SKM-1 (cell line): Measurements from ENCODE around the gene FGF11.

Source experiments
- DNase-seq: peaks from one replicate; lab custom pipeline; 2025; ENCODE audit not compliant: unreplicated experiment; lab: John Stamatoyannopoulos, UW

The FGF11 gene

DNA sequence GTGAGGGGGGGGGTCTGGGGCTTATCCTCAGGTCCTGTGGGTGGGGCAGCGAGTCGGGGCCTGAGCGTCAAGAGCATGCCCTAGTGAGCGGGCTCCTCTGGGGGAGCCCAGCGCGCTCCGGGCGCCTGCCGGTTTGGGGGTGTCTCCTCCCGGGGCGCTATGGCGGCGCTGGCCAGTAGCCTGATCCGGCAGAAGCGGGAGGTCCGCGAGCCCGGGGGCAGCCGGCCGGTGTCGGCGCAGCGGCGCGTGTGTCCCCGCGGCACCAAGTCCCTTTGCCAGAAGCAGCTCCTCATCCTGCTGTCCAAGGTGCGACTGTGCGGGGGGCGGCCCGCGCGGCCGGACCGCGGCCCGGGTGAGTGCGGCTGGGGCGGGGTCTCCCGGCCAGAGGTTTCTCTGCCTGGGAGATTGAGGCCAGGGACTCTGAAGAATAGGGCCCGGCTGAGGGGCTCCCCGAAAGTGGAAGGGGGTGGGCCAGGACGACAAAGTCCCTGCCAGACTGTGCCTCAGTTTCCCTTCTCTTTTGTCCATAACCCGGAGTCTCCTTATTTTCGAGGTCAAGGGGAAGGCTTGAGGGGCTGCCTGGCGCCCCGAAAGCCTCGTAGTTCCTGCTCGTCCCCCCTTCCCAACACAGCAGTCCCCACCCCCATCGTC is at the start of gene FGF11:
FGF11 (plus strand) TSS at position 51 of the 651 bp plus-strand sequence; CDS start at position 160, 109 bp downstream.
- DNase-seq: no peak

- no peak for DNase-seq
Measured at GRCh38 chr17:7389924-7390910, 49.1 kb upstream of the FGF11 start.

- no peak for DNase-seq
Measured at GRCh38 chr17:7391307-7391706, 48.0 kb upstream of the FGF11 start.

GRCh38 chr17:7392696-7393612 is 46.4 kb upstream of the FGF11 start:
- no peak for DNase-seq

DNA sequence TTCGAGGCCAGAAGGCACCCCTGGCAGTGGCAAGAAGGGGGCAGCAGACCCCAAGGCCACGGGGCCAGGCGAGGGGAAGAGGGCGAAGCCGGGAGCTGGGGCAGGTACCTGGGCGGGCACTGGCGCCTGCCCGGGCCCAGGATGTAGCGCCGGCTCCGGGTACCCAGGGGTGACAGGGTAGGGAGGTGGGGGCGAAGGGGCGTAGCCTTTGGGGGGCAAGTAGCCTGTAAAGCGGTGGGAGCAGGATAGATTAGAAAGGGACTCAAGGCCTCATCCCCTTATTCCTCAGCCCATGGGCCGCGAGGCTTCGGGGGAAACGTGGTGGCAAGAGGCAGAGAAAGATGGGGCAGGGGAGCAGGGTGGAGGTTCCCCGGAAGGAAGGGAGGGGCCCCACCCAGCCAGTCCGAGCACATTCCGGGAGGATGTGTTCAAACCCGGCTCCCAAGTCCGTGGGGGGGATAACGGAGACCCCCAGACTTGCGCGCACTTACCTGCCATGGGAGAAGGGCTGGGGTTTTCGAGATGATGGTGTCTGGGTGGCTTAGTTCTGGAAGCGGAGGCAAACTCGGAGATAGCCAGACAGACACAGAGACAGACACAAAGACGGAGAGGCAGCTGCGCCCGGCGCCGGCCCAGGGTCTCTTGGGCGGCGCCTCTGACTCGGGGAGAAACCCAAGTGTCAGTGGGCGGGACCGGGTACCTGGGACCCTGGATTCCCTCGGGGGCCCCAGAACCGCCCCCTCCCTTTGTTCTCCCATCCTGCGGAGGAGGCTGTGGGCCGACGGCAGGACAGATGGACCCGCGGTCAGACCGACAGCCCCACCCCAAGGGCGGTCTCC is 45.5 kb upstream of the FGF11 start:
- DNase-seq: no peak

DNA sequence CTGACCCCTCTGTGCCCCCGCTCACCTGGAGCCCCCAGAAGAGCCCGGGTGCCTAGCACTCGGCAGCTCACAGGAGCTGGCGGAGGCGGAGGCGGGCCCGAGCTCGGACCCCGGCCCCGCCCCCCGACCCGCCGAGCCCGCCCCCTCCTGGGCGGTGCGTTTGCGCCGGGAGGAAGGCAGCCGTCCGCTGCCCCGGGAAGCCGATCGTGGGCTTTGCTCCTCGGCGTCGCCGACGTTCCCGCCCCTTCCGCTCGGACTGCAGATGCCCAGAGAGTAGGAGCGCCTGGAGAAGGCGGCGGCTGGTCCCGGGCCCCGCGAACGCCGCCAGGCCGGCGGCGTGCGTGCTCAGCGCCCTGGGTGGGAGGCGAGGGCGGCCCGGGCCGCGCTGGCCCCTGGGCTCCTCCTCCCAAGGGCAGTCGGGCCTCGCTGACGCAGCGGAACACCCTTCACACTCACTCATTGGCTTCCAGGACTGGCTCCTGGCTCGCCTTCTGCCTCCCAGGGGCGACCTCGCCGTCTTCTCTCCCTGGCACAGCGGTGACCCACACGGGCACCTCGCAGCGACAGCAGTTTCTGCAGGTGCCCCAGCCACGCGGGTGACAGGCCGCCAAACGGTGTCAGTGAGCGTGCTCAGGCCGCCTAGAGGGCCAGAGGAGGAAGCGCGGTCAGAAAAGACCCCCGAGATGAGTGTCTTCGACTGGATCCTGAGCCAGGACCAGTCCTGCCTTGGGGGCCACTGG is 44.7 kb upstream of the FGF11 start, which contains the start of gene PLSCR3:
PLSCR3 (minus strand) TSS at position 74 of the 740 bp plus-strand sequence. CDS start 415 bp downstream, outside the sequence.
- DNase-seq: peak; percentile 18

GRCh38 chr17:7396147-7396546 is 43.2 kb upstream of the FGF11 start:
- no peak for DNase-seq

DNA sequence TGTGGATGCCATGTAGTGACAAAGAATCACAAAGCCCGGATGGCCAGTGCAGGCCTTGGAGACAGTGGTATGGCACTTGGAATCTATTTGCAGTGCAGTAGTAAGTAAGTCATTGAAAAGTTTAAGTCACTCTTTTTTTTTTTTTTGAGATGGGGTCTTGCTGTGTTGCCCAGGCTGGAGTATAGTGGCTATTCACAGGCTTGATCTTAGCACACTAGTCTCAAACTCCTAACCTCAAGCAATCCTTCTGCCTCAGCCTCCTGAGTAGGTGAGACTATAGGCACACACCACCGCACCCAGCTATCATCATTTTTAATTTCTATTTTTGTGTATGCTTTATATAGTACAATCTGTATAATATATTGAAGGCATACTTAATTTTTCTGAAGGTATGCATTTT is 40.7 kb upstream of the FGF11 start:
- DNase-seq: no peak

GRCh38 chr17:7403043-7403726 is 36.1 kb upstream of the FGF11 start:
- no peak for DNase-seq

- no peak for DNase-seq
Measured at GRCh38 chr17:7403727-7403976, 35.7 kb upstream of the FGF11 start.

- DNase-seq: peak; percentile 83
Measured at GRCh38 chr17:7403977-7404736, 35.2 kb upstream of the FGF11 start, which contains the start of gene TMEM256. TSS of gene TMEM256 (minus strand) at chr17:7404097. CDS start at chr17:7404084, 13 bp downstream.

- DNase-seq: no peak
Measured at GRCh38 chr17:7404737-7405349, 34.5 kb upstream of the FGF11 start.

- no peak for DNase-seq
Measured at GRCh38 chr17:7405350-7406234, 33.7 kb upstream of the FGF11 start.

GRCh38 chr17:7406235-7406825 is 33.0 kb upstream of the FGF11 start:
- DNase-seq: no peak

DNA sequence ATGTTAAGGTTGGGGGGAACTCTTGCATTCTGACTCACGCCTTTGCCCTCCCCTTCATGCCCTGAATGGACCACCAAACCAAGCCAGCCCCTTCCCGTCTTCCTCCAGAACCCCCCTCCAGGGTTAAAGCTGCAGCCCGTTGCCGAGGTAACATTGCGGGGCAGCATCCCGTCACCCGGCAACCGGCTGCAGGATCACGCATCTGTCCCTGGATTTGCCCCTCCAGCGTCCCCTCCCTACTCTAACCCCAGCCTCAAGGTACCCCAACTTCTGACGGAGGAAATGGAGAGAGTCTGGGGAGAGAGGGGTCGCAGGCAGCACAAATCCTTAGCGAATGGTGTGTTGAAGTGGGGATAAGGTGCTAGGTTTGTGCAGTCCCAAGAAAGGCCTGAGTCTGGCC is 32.2 kb upstream of the FGF11 start:
- no peak for DNase-seq

DNA sequence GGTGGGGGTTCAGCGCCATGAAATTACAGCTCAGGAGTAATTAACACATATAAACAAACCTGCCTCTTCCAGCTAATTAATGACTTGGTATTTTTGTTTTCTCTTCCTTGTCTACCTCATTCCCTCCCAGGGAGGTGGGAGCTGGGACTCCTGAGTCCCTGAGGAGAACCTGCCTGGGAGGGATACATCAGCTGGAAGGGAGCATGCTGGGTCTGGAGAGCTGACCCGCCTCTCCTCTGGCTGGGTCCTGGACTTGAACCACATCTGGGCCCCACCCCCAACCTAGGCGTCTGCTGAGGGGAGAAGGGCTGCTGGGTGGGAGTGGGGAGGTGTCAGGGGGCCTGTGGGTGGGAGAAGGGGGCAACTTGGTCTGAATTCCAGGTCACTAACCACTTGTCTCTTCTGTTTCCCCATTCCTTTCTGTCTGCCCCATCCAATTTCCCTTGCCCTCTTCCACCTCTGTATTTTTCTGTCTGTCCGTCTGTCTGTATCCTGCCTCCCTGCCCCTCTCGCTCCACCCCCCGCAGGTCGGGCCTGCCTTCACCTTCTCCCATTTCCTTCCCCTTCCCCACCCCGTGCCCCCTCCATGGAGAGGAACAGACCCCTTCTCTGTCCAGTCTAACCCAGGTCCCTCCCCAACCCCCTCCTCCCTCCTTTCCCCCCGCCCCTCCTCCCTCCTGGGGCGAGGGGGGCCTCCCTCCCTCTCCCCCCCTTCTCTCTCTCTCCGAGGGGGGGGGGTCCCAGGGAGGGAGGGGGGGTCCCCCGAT is 31.6 kb upstream of the FGF11 start, which contains the start of gene NLGN2:
NLGN2 (plus strand) TSS at position 361 of the 767 bp plus-strand sequence. CDS start 411 bp downstream, outside the sequence.
- DNase-seq: no peak
